Activated CD8-positive, alpha-beta T cell treated with anti-CD3 and anti-CD28 coated beads for 36 hours (primary cell): ENCODE results near the gene LOXL3. TPM values are rescaled to one million over a fixed set of nuclear protein-coding genes. Genes with fewer than 3 reads are reported as not detected.

Experiments
- ATAC-seq: fragments of 200-7000 bp; cut with Tn5 transposase; one replicate; pipeline ENCODE4 v1.10.0; 2021; ENCODE audit warnings: mild to moderate bottlenecking, moderate library complexity
- CTCF ChIA-PET: fragments of 350-600 bp; sonication (Branson Sonifier 250); formaldehyde crosslinking; loops from one replicate; lab custom pipeline; 2021; ENCODE audit warnings: antibody characterized with exemption; lab: Charles Lee
- POLR2A ChIA-PET: fragments of 350-600 bp; sonication (Branson Sonifier 250); formaldehyde crosslinking; loops from one replicate; lab custom pipeline; 2021; ENCODE audit warnings: antibody characterized with exemption; lab: Charles Lee
- DNase-seq: peaks from one replicate; pipeline ENCODE4 v3.0.0-alpha.2; 2020
- H3K27ac Mint-ChIP-seq: one replicate; pipeline ENCODE4 v1.8.0; 2021; ENCODE audit warnings: mild to moderate bottlenecking, mixed read lengths
- H3K27me3 Mint-ChIP-seq: one replicate; pipeline ENCODE4 v1.8.0; 2021; ENCODE audit warnings: mixed read lengths
- H3K36me3 Mint-ChIP-seq: one replicate; pipeline ENCODE4 v1.8.0; 2021; ENCODE audit warnings: low read depth, mixed read lengths
- H3K4me1 Mint-ChIP-seq: one replicate; pipeline ENCODE4 v1.8.0; 2021; ENCODE audit warnings: low read depth, mixed read lengths
- H3K4me3 Mint-ChIP-seq: one replicate; pipeline ENCODE4 v1.8.0; 2021; ENCODE audit warnings: mild to moderate bottlenecking, moderate library complexity, mixed read lengths
- H3K9me3 Mint-ChIP-seq: one replicate; pipeline ENCODE4 v1.8.0; 2021; ENCODE audit warnings: mixed read lengths
- intact Hi-C: fragments of 100-400 bp; cut with micrococcal nuclease; formaldehyde crosslinking; loops from one replicate; pipeline ENCODE4 v1.10.0; 2022
- total RNA-seq, 2 experiments: library from RNA; stranded (reverse); gene quantifications; one replicate each; pipeline ENCODE4 v1.2.3, GENCODE V29; 2021
- TF ChIP-seq, protein P1 (sequence below): fragments of 200-600 bp; IDR thresholded peaks from one replicate; pipeline ENCODE4 v1.8.0; 2022; ENCODE audit warnings: antibody characterized with exemption, mild to moderate bottlenecking

The LOXL3 gene
- total RNA-seq, 2 experiments from 2014 or later: 0.38 to 0.60 TPM

DNA sequence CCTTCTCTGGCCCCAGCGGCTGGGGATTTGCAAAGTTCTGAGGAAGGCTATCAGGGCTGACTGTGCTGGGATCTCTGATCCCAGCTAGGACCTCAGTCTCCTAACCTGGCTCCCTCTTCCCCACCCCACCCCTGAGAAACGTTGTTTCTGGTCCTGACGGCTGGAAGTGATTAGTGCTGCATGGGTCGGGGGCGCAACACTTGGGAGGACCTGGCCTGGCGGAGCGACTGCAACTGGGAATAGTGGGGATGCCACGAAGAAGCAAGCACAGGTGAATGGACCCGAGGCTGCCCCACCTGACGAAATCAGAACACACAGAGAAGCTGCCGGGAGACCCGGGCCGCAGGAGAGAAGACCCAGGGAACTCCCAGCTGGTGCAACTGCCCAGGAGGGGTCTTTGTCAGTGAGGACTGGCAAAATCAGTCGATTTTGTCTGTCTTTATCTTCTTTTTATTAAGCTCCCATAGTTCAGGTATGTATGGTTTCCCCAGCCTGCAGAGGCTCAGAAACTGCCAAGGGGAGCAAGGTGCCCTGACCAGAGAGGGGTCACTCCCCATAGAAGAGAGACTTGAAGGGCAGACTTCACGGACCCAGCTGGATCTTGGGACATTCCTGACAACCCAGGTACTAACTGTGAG is 53.7 kb downstream of the LOXL3 start:
- Mint-ChIP-seq H3K27ac (no peak overlapping the region), H3K27me3 (peaks cover 55% of the 10 kb centered on the region), H3K36me3 (peaks cover 15% of the 10 kb centered on the region), H3K4me3 (peak overlapping the region; percentile 12), H3K9me3 (no peaks in the 10 kb centered on the region), H3K4me1 (peaks cover 36% of the 10 kb centered on the region)
- ChIA-PET POLR2A (interaction anchor here (0.6 to 5.2 kb wide), 9 partner anchors 8 to 55 kb away, joined by 3 to 23 read pairs (median 4); partner anchors contain the start of genes CCDC142, TLX2, TTC31 and WBP1), CTCF (interaction anchor here (0.8 to 2.4 kb wide), 5 partner anchors 9 to 86 kb away, joined by 3 to 9 read pairs (median 5); partner anchors contain the start of gene TLX2)
- ATAC-seq (no peak), DNase-seq (no peak)
- intact Hi-C loops: no loop called here
- TF ChIP-seq, protein P1, sequence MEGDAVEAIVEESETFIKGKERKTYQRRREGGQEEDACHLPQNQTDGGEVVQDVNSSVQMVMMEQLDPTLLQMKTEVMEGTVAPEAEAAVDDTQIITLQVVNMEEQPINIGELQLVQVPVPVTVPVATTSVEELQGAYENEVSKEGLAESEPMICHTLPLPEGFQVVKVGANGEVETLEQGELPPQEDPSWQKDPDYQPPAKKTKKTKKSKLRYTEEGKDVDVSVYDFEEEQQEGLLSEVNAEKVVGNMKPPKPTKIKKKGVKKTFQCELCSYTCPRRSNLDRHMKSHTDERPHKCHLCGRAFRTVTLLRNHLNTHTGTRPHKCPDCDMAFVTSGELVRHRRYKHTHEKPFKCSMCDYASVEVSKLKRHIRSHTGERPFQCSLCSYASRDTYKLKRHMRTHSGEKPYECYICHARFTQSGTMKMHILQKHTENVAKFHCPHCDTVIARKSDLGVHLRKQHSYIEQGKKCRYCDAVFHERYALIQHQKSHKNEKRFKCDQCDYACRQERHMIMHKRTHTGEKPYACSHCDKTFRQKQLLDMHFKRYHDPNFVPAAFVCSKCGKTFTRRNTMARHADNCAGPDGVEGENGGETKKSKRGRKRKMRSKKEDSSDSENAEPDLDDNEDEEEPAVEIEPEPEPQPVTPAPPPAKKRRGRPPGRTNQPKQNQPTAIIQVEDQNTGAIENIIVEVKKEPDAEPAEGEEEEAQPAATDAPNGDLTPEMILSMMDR: no peak

GRCh38 chr2:74499267-74499939 is 54.3 kb downstream of the LOXL3 start, which contains the start of gene LBX2:
Gene LBX2, minus strand, starts transcription at chr2:74499603. Its CDS starts 66 bp downstream, at chr2:74499537.
- intact Hi-C loops: no loop called here
- H3K4me3 Mint-ChIP-seq: peak within 1 kb of the TSS; percentile 78
- H3K27ac Mint-ChIP-seq: peak within 1 kb of the TSS; percentile 63
- peaks cover 53% of the 10 kb centered on the region for H3K27me3 Mint-ChIP-seq
- H3K9me3 Mint-ChIP-seq: no peaks in the 10 kb centered on the region
- TF ChIP-seq, protein P1: no peak
- ChIA-PET CTCF (interaction anchor here (1.0 to 3.0 kb wide), 4 partner anchors 9 to 33 kb away, joined by 3 to 17 read pairs (median 6); partner anchors contain the start of genes CCDC142 and TTC31), POLR2A (interaction anchor here (0.9 to 5.2 kb wide), 10 partner anchors 7 to 86 kb away, joined by 3 to 23 read pairs (median 4); partner anchors contain the start of genes CCDC142, MRPL53, TTC31 and WBP1)
- peak; percentile 68 for DNase-seq
- peaks cover 10% of the 10 kb centered on the region for H3K36me3 Mint-ChIP-seq
- ATAC-seq: peak; percentile 33
- peaks cover 34% of the 10 kb centered on the region for H3K4me1 Mint-ChIP-seq

DNA sequence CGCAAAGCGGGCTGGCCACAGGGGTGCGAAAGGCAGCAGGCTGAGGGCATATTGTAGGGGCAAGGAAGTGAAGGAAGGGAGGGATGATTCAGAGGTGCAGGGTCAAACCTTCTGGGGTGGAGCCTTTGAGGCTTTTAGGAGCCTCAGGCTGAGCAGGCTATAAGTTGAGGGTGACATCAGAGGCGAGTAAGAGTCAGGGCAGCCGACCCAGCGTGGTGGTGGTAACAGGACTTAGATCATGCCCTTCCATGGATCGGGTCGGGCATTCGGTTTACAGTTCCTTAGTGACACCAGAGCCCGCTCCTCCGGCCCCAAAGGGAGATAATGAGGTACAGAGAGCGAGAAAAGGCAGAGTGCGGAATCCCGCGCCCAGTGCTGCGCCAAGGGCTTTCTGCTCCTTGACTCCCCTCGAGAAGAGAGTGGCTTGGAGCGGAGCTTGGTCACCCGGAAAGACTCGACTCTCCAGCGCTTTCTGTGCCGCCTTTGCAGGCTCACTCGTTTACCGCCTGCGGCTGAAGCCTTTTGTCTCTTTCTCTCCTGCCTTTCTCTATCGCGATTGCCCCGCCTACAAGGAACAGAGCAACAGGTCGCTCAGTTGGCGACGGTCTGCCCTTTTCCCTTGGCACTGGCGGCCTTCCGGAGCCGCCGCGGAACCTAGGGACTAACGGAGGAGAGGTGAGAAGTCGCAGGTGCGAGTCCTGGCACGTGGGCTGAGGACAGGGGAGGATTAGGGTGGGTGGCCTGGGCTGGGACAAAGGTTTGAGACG is 55.1 kb downstream of the LOXL3 start:
- H3K36me3 Mint-ChIP-seq: peaks cover 6% of the 10 kb centered on the region
- DNase-seq (peak; percentile 59), ATAC-seq (peak; percentile 67)
- peaks cover 28% of the 10 kb centered on the region for H3K4me1 Mint-ChIP-seq
- CTCF ChIA-PET: interaction anchor here (1.0 to 3.0 kb wide), 4 partner anchors 10 to 33 kb away, joined by 3 to 17 read pairs (median 6); partner anchors contain the start of genes CCDC142 and TTC31
- peak overlapping the region; percentile 63 for H3K27ac Mint-ChIP-seq
- POLR2A ChIA-PET: interaction anchor here (0.9 to 5.2 kb wide), 9 partner anchors 11 to 87 kb away, joined by 3 to 23 read pairs (median 4); partner anchors contain the start of genes CCDC142, MRPL53, TTC31 and WBP1
- intact Hi-C loops: no loop called here
- H3K27me3 Mint-ChIP-seq: peaks cover 46% of the 10 kb centered on the region
- H3K4me3 Mint-ChIP-seq: peak overlapping the region; percentile 78
- TF ChIP-seq, protein P1: no peak
- no peaks in the 10 kb centered on the region for H3K9me3 Mint-ChIP-seq

DNA sequence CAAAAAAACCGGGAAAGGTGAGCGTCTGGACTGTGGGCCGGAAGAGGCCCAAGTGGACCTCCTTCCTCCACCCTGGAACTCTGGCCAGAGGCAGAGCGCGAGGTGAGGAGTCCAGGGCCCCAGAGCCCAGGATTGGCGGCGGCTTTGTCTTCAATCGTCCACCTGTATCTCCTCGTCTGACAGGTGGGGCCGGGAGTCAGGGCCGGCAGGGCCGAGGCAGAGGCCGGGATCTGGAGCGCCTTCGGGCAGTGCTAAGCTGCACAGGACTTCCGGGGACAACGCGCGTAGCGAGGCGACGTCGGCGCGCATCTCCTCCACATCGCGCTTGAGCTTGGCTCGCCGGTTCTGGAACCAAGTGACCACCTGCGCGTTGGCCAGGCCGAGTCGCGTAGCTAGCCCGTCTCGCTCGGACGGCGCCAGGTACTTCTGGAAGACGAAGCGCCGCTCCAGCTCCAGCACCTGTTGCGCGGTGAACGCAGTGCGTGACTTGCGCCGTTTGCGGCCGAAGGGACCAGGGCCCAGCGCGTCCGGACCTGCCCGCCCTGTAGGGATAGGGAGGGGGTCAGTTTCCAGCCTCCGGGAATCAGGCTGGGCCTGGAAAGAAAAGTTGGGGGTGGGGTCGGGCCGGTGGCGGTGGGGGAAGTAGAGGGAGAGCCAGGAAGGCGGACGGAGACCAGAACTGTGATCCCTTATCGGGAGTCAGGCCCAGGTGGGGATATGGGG is 55.8 kb downstream of the LOXL3 start:
- DNase-seq (peak; percentile 39), ATAC-seq (peak; percentile 25)
- ChIA-PET CTCF (interaction anchor here (1.5 to 3.0 kb wide), 3 partner anchors 11 to 89 kb away, joined by 3 to 17 read pairs (median 5); partner anchors contain the start of genes CCDC142 and TTC31), POLR2A (interaction anchor here (0.9 to 5.2 kb wide), 6 partner anchors 12 to 79 kb away, joined by 3 to 23 read pairs (median 4); partner anchors contain the start of genes CCDC142, MRPL53, TTC31 and WBP1)
- TF ChIP-seq, protein P1: no peak
- H3K27ac Mint-ChIP-seq: peak overlapping the region; percentile 63
- peaks cover 6% of the 10 kb centered on the region for H3K36me3 Mint-ChIP-seq
- H3K4me3 Mint-ChIP-seq: peak overlapping the region; percentile 78
- H3K27me3 Mint-ChIP-seq: peaks cover 43% of the 10 kb centered on the region
- intact Hi-C loops: no loop called here
- no peaks in the 10 kb centered on the region for H3K9me3 Mint-ChIP-seq
- H3K4me1 Mint-ChIP-seq: peaks cover 21% of the 10 kb centered on the region
